ENCODE measurements around the gene CASP3. TPM values are rescaled to one million over a fixed set of nuclear protein-coding genes. Genes with fewer than 3 reads are reported as not detected.

CASP3 gene
- total RNA-seq, 1 experiment from 2014 or later: 107 TPM

DNA sequence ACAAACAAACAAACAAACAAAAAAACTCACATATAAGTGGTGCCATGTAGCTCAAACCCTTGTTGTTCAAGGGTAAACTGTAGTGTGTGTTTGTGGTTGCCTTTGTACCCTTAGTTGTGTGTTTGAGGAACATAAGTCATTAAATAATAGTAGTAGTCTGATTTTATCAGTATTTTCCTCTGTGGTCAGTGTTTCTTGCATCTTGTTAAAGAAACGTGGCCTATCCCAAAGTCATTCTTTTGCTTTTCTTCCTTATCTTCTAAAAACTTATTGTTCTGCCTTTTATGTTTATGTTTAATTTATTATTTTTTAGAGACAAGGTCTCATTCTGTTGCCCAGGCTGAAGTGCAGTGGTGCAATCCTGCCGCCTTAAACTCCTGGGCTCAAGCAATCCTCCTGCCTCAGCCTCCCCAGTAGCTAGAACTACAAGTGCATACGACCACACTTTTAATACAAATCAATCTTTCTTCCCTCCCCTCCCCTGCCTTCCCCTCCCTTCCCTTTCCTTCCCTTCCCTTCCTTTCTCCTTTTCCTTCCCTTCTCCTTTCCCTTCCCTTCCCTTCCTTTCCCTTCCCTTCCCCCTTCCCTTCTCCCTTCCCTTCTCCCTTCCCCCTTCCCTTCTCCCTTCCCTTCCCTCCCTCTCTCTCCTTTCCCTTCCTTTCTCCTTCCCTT lies 26.7 kb upstream of the CASP3 start:
- H3K4me2 ChIP-seq (ENCODE audit: insufficient read depth, insufficient read length, low read length): no peak overlapping the region
- H3K14ac ChIP-seq (ENCODE audit: insufficient read depth, low read length): no peak overlapping the region
- H4K8ac ChIP-seq (replicated peaks; ENCODE audit: insufficient read length, low read depth, low read length): no peak overlapping the region
- no peak overlapping the region for H2AFZ ChIP-seq (ENCODE audit: low read length)
- no peak overlapping the region for H3T11ph ChIP-seq (ENCODE audit: low read length)
- no peaks in the 10 kb centered on the region for H3K4me1 ChIP-seq (ENCODE audit: insufficient read depth, low read length)
- H2AK5ac ChIP-seq (ENCODE audit: insufficient read length, low read length): no peak overlapping the region
- Mint-ChIP-seq H3K27me3 (ENCODE audit: low read depth) (no peaks in the 10 kb centered on the region), H3K4me3 (no peak overlapping the region), H3K4me1 (no peaks in the 10 kb centered on the region), H3K9me3 (peaks cover 8% of the 10 kb centered on the region in 2 experiments; a peak in 3 of 5 replicates), H3K27ac (no peak overlapping the region), H3K36me3 (ENCODE audit: insufficient read depth in 1 of 3, low read depth in 3 of 3) (peaks cover 11 to 39% (median 22%) of the 10 kb centered on the region in 3 experiments)
- TF ChIP-seq, protein P1, sequence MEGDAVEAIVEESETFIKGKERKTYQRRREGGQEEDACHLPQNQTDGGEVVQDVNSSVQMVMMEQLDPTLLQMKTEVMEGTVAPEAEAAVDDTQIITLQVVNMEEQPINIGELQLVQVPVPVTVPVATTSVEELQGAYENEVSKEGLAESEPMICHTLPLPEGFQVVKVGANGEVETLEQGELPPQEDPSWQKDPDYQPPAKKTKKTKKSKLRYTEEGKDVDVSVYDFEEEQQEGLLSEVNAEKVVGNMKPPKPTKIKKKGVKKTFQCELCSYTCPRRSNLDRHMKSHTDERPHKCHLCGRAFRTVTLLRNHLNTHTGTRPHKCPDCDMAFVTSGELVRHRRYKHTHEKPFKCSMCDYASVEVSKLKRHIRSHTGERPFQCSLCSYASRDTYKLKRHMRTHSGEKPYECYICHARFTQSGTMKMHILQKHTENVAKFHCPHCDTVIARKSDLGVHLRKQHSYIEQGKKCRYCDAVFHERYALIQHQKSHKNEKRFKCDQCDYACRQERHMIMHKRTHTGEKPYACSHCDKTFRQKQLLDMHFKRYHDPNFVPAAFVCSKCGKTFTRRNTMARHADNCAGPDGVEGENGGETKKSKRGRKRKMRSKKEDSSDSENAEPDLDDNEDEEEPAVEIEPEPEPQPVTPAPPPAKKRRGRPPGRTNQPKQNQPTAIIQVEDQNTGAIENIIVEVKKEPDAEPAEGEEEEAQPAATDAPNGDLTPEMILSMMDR (conservative IDR thresholded peaks at IDR 0.05): no peak
- H2BK15ac ChIP-seq (ENCODE audit: low read depth, low read length): no peak overlapping the region
- H4K5ac ChIP-seq (ENCODE audit: insufficient read length, low read depth, low read length): no peak overlapping the region
- no peaks in the 10 kb centered on the region for H3K9me3 ChIP-seq (ENCODE audit: control insufficient read depth, low read depth, low read length)
- no peaks in the 10 kb centered on the region for H3K23me2 ChIP-seq (ENCODE audit: insufficient read length, low read depth, low read length, poor library complexity, severe bottlenecking)
- H3K18ac ChIP-seq (ENCODE audit: insufficient read length, low read depth, low read length): no peak overlapping the region
- H2BK5ac ChIP-seq (ENCODE audit: insufficient read length, low read length): no peak overlapping the region
- no peak for DNase-seq
- H3K4ac ChIP-seq (ENCODE audit: low read depth, low read length): no peak overlapping the region
- H3K27me3 ChIP-seq (ENCODE audit: insufficient read depth, low read length): no peaks in the 10 kb centered on the region
- no peaks in the 10 kb centered on the region for H3K79me1 ChIP-seq (ENCODE audit: insufficient read depth, low read depth, low read length, poor library complexity, severe bottlenecking)
- H3K9ac ChIP-seq (ENCODE audit: extremely low read depth, insufficient read length, low read length): no peak overlapping the region
- H2BK120ac ChIP-seq (ENCODE audit: low read depth, low read length, poor library complexity, severe bottlenecking): no peak overlapping the region
- H3K56ac ChIP-seq (ENCODE audit: insufficient read length, low read depth, low read length): no peak overlapping the region
- no CpG with 5 or more reads among the region's 3 CpGs for WGBS (ENCODE audit: extremely low coverage, insufficient read length, low lambda C conversion rate)
- no peaks in the 10 kb centered on the region for H4K20me1 ChIP-seq (ENCODE audit: control insufficient read depth, insufficient read depth, insufficient read length)
- H4K91ac ChIP-seq (ENCODE audit: insufficient read length, low read depth, low read length): no peak overlapping the region
- no peaks in the 10 kb centered on the region for H3K79me2 ChIP-seq (ENCODE audit: insufficient read depth, low read length)
- H3K27ac ChIP-seq (ENCODE audit: insufficient read length, low read depth, low read length): no peak overlapping the region
- H2BK20ac ChIP-seq (ENCODE audit: low read depth, low read length, poor library complexity, severe bottlenecking): no peak overlapping the region
- H3K23ac ChIP-seq (ENCODE audit: insufficient read length, low read depth, low read length): no peak overlapping the region
- no peak overlapping the region for H2BK12ac ChIP-seq (ENCODE audit: insufficient read length, low read depth, low read length)

Data from H9 (cell line).